ENCODE data around the gene CUZD1. TPM values are rescaled to one million over a fixed set of nuclear protein-coding genes. Genes with fewer than 3 reads are reported as not detected.

CUZD1 gene, protein sequence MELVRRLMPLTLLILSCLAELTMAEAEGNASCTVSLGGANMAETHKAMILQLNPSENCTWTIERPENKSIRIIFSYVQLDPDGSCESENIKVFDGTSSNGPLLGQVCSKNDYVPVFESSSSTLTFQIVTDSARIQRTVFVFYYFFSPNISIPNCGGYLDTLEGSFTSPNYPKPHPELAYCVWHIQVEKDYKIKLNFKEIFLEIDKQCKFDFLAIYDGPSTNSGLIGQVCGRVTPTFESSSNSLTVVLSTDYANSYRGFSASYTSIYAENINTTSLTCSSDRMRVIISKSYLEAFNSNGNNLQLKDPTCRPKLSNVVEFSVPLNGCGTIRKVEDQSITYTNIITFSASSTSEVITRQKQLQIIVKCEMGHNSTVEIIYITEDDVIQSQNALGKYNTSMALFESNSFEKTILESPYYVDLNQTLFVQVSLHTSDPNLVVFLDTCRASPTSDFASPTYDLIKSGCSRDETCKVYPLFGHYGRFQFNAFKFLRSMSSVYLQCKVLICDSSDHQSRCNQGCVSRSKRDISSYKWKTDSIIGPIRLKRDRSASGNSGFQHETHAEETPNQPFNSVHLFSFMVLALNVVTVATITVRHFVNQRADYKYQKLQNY
- 0.21 TPM for polyA plus RNA-seq (2012; ENCODE audit: insufficient read length, low read depth)

DNA sequence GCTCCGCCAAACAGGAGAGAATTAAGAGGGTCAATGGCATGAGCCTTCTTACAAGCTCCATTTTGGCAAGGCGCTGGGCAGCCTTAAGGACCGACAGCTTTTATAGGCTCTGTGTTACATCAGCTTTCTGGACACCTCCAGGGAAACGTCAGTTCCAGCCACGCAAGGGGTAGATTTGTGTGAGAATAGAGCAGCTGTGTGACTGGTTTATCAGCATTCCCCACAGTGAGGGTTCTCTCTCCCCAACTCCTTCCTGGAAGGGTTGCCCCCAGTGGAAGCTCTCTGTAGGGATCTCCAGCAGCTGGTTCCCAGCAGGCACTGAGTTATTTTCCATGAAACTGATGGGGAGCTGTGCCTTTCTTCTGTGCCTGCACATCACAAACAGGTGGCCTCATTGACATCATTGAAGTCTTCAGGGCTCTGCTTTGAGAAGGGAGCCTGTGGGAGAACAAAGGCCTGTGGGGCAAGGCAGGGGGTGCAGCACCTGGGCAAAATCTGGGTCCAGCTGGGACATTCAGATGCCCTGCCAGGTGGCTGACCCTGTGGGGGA, at the start of gene CUZD1:
CUZD1 (minus strand) TSS at position 75 of the 550 bp plus-strand sequence; CDS start at position 61, 14 bp downstream.
- TF ChIP-seq FOXP2 (optimal IDR thresholded peaks at IDR 0.05; ENCODE audit: borderline replicate concordance, extremely low read depth, extremely low read length, insufficient read depth) (no peak), SIN3A (IDR thresholded peaks at IDR 0.05; ENCODE audit: borderline replicate concordance, insufficient read depth, low read length) (no peak)

DNA sequence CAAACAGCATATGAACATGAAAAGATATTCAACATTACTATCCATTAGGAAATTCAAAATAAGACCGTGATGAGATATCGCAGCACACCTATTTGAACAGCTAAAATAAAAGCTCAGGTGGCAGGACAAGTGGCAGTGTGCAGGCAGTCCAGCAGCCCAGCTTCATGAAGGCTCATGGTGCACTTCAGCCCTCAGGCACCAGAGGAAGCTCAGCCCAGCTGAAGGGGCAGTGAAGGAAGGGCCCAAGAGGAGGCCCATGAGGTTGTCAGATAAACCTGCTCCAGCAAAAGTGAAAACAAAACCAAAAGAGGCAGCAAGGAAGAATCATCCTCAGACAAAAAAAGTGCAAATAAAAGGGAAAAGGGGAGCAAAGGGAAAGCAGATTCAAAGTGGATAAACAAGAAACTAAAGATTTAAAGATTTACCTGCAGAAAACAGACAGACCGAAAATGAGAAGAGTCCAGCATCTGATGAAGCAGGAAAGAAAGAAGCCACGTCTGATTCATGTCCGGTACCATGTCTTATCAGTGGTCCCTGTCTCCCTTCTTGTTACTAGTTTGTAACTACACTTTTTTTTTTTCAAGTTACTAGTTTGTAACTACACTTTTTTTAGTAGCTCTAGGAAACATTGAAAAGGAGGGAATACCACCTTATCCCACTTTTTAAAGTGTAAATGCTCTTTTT, 48.7 kb upstream of the CUZD1 start:
- TF ChIP-seq SIN3A (IDR thresholded peaks at IDR 0.05; ENCODE audit: borderline replicate concordance, insufficient read depth, low read length) (no peak), POLR2AphosphoS5 (IDR thresholded peaks at IDR 0.05; ENCODE audit: low read depth, low read length) (no peak), TAF1 (IDR thresholded peaks at IDR 0.05; ENCODE audit: borderline replicate concordance, insufficient read depth, low read length) (no peak), REST (IDR thresholded peaks at IDR 0.05; ENCODE audit: insufficient read depth in 1 of 2, low read depth in 2 of 2, low read length in 2 of 2) (no peak), FOXP2 (optimal IDR thresholded peaks at IDR 0.05; ENCODE audit: borderline replicate concordance, extremely low read depth, extremely low read length, insufficient read depth) (no peak)

DNA sequence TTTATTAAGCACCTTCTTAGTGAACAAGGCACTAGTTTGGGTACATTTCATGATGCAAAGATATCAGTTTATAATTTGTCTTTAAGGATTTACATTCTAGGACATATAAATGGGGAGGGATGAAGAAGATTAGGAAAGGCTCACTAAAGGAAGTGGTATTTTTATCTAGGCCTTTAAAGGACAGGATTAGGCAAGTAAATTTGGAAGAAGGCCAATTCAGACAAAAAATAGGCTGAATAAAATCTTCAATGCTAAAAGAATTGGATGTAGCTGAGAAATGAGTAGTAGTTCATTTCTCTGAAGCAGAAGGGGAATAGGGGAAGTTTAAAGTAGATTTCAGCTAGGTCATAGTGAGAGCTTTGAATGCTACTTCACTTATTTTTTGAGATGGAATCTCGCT, 38.5 kb upstream of the CUZD1 start:
- TF ChIP-seq SIN3A (IDR thresholded peaks at IDR 0.05; ENCODE audit: borderline replicate concordance, insufficient read depth, low read length) = no peak
- no peak for TF ChIP-seq FOXP2 (optimal IDR thresholded peaks at IDR 0.05; ENCODE audit: borderline replicate concordance, extremely low read depth, extremely low read length, insufficient read depth)
- no peak for TF ChIP-seq POLR2AphosphoS5 (IDR thresholded peaks at IDR 0.05; ENCODE audit: low read depth, low read length)
- TF ChIP-seq REST (IDR thresholded peaks at IDR 0.05; ENCODE audit: insufficient read depth in 1 of 2, low read depth in 2 of 2, low read length in 2 of 2) = no peak
- TF ChIP-seq TAF1 (IDR thresholded peaks at IDR 0.05; ENCODE audit: borderline replicate concordance, insufficient read depth, low read length) = no peak

- TF ChIP-seq REST (IDR thresholded peaks at IDR 0.05; ENCODE audit: insufficient read depth in 1 of 2, low read depth in 2 of 2, low read length in 2 of 2) (no peak), TAF1 (IDR thresholded peaks at IDR 0.05; ENCODE audit: borderline replicate concordance, insufficient read depth, low read length) (no peak), POLR2AphosphoS5 (IDR thresholded peaks at IDR 0.05; ENCODE audit: low read depth, low read length) (no peak), SIN3A (IDR thresholded peaks at IDR 0.05; ENCODE audit: borderline replicate concordance, insufficient read depth, low read length) (no peak), FOXP2 (optimal IDR thresholded peaks at IDR 0.05; ENCODE audit: borderline replicate concordance, extremely low read depth, extremely low read length, insufficient read depth) (no peak)
Measured at GRCh38 chr10:122882766-122883165, 37.1 kb upstream of the CUZD1 start.
